Thoracic aorta (tissue), 2 donors: ENCODE measurements around the gene CFAP68. TPM values are rescaled to one million over a fixed set of nuclear protein-coding genes. Genes with fewer than 3 reads are reported as not detected.

Source experiments
- ATAC-seq: fragments of 150-250 bp; one replicate; pipeline ENCODE4 v1.8.0; 2017; ENCODE audit warnings: low read depth; ENCODE audit not compliant: insufficient number of reproducible peaks, low FRiP score
- DNase-seq: peaks from one replicate; pipeline ENCODE4 v3.0.0-alpha.2; 2020; ENCODE audit warnings: low spot score
- H3K27ac ChIP-seq, 2 donors: fragments of 200-600 bp; sonication (generic); 1 replicate in 1 of 2; 2 replicates in 1 of 2; pipeline ENCODE4 v1.5.1; 2016; ENCODE audit warnings: mild to moderate bottlenecking in 2 of 2, moderate library complexity in 2 of 2
- H3K27me3 ChIP-seq: fragments of 200-600 bp; sonication (generic); replicated peaks from 2 replicates; pipeline ENCODE4 v1.6.0; 2016; ENCODE audit warnings: mild to moderate bottlenecking; ENCODE audit not compliant: insufficient read depth
- H3K36me3 ChIP-seq: fragments of 200-600 bp; sonication (generic); one replicate; pipeline ENCODE4 v1.5.1; 2016
- H3K4me1 ChIP-seq, 2 donors: fragments of 200-600 bp; sonication (generic); 1 replicate in 1 of 2; 2 replicates in 1 of 2; pipeline versions ENCODE4 v1.5.1 to v1.6.0; 2016; ENCODE audit warnings: low read depth in 2 of 2, mild to moderate bottlenecking in 1 of 2; ENCODE audit not compliant: control insufficient read depth in 1 of 2
- H3K4me3 ChIP-seq: fragments of 200-600 bp; sonication (generic); 2 replicates; pipeline ENCODE4 v1.5.1; 2016; ENCODE audit warnings: mild to moderate bottlenecking
- H3K9me3 ChIP-seq: fragments of 200-600 bp; sonication (generic); 2 replicates; pipeline ENCODE4 v1.5.1; 2016
- total RNA-seq, 2 donors: library from RNA; depleted of rRNA; stranded (reverse); fragments of >200 nt; gene quantifications; one replicate each; pipeline versions ENCODE4 v1.1.0 to v1.2.3, GENCODE V29; 2016
- TF ChIP-seq, protein P1 (sequence below): fragments of 200-600 bp; sonication (generic); IDR thresholded peaks from one replicate; pipeline ENCODE4 v1.5.1; 2019; ENCODE audit warnings: antibody characterized with exemption

Gene CFAP68
- total RNA-seq, 2 donors from 2014 or later = 1.9 to 9.7 TPM

GRCh38 chr11:111917312-111917711 lies 38.0 kb downstream of the CFAP68 start:
- H3K27me3 ChIP-seq = no peaks in the 10 kb centered on the region
- H3K9me3 ChIP-seq = no peaks in the 10 kb centered on the region
- TF ChIP-seq, protein P1, sequence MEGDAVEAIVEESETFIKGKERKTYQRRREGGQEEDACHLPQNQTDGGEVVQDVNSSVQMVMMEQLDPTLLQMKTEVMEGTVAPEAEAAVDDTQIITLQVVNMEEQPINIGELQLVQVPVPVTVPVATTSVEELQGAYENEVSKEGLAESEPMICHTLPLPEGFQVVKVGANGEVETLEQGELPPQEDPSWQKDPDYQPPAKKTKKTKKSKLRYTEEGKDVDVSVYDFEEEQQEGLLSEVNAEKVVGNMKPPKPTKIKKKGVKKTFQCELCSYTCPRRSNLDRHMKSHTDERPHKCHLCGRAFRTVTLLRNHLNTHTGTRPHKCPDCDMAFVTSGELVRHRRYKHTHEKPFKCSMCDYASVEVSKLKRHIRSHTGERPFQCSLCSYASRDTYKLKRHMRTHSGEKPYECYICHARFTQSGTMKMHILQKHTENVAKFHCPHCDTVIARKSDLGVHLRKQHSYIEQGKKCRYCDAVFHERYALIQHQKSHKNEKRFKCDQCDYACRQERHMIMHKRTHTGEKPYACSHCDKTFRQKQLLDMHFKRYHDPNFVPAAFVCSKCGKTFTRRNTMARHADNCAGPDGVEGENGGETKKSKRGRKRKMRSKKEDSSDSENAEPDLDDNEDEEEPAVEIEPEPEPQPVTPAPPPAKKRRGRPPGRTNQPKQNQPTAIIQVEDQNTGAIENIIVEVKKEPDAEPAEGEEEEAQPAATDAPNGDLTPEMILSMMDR = no peak
- peak overlapping the region; percentile 5 to 99 for H3K27ac ChIP-seq
- H3K4me1 ChIP-seq = peaks cover 15 to 42% of the 10 kb centered on the region in 2 donors
- H3K4me3 ChIP-seq = no peak overlapping the region
- ATAC-seq (no peak), DNase-seq (no peak)
- no peaks in the 10 kb centered on the region for H3K36me3 ChIP-seq

DNA sequence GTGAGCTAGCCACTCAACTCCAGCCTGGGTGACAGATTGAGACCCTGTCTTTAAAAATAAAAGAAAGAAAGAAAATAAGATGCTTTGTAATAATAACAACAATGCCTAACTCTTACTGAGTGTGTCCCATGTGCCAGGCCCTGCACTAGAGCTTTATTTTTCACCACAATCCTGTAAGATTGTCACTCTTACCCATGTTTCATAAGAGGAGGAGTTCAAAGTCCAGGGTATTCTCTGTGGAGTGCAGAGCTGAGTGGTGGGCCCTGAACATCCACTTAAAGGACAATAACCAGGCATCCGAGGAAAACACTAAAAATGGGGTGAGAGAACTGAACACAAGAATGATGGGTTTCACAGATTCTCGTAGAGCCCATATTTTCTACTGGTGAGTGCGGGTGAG lies 38.4 kb downstream of the CFAP68 start:
- H3K27ac ChIP-seq = peak overlapping the region in 1 of 2 donors; percentile 8
- H3K4me3 ChIP-seq = no peak overlapping the region
- no peaks in the 10 kb centered on the region for H3K36me3 ChIP-seq
- no peaks in the 10 kb centered on the region for H3K9me3 ChIP-seq
- DNase-seq (no peak), ATAC-seq (no peak)
- H3K4me1 ChIP-seq = peaks cover 18 to 46% of the 10 kb centered on the region in 2 donors
- no peaks in the 10 kb centered on the region for H3K27me3 ChIP-seq
- TF ChIP-seq, protein P1 = no peak

GRCh38 chr11:111918390-111919256 lies 39.3 kb downstream of the CFAP68 start, which contains the start of gene C11orf52:
TSS of gene C11orf52 (plus strand) at chr11:111918913. CDS start at chr11:111918973, 60 bp downstream.
- Histone ChIP-seq H3K27ac (peak within 1 kb of the TSS; percentile 28 to 34), H3K4me3 (peak within 1 kb of the TSS; percentile 21), H3K36me3 (no peaks in the 10 kb centered on the region), H3K4me1 (peaks cover 22 to 46% of the 10 kb centered on the region in 2 donors), H3K9me3 (no peaks in the 10 kb centered on the region), H3K27me3 (no peaks in the 10 kb centered on the region)
- ATAC-seq (no peak), DNase-seq (no peak)
- TF ChIP-seq, protein P1 = no peak

GRCh38 chr11:111920908-111921307 lies 41.6 kb downstream of the CFAP68 start:
- no peaks in the 10 kb centered on the region for H3K36me3 ChIP-seq
- H3K4me1 ChIP-seq = peaks cover 28 to 53% of the 10 kb centered on the region in 2 donors
- no peak for ATAC-seq
- peak overlapping the region in 1 of 2 donors; percentile 97 for H3K27ac ChIP-seq
- no peaks in the 10 kb centered on the region for H3K27me3 ChIP-seq
- H3K4me3 ChIP-seq = no peak overlapping the region
- no peaks in the 10 kb centered on the region for H3K9me3 ChIP-seq
- TF ChIP-seq, protein P1 = no peak
- no peak for DNase-seq

GRCh38 chr11:111921541-111922230 lies 42.3 kb downstream of the CFAP68 start:
- H3K9me3 ChIP-seq = no peaks in the 10 kb centered on the region

More at GRCh38 chr11:111921541-111922230, 42.3 kb downstream of the CFAP68 start:
- TF ChIP-seq, protein P1 = no peak
- DNase-seq (no peak), ATAC-seq (no peak)
- no peaks in the 10 kb centered on the region for H3K36me3 ChIP-seq
- no peak overlapping the region for H3K4me3 ChIP-seq
- H3K4me1 ChIP-seq = peaks cover 31 to 54% of the 10 kb centered on the region in 2 donors
- no peaks in the 10 kb centered on the region for H3K27me3 ChIP-seq
- H3K27ac ChIP-seq = peak overlapping the region; percentile 97
